ENCODE results near the gene CELF5.
"Not testable (repeated sequence)": the region's sequence is repeated elsewhere in the genome, so short reads cannot be mapped to it uniquely, and the experiment has no call there.

Gene CELF5

DNA sequence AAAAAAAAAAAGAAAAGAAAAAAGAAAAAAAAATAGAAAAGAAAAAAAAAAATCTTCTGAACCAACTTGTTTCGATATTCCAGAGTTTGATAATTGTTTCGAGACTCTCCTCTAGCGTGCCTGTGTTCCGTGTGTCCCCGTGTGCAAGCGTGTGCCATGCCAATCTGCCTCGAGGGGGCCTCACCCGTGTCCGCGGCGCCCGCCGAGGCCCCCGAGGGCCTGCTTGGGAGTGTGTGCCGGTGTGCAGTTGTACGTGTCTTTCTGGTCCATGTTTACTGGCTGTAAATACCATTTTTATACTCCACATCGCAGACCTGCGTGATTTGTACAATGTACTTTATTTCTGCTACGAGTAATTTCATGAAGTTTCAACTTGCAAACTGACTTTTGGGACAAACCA, 72.0 kb downstream of the CELF5 start:
- no peak for DNase-seq

DNA sequence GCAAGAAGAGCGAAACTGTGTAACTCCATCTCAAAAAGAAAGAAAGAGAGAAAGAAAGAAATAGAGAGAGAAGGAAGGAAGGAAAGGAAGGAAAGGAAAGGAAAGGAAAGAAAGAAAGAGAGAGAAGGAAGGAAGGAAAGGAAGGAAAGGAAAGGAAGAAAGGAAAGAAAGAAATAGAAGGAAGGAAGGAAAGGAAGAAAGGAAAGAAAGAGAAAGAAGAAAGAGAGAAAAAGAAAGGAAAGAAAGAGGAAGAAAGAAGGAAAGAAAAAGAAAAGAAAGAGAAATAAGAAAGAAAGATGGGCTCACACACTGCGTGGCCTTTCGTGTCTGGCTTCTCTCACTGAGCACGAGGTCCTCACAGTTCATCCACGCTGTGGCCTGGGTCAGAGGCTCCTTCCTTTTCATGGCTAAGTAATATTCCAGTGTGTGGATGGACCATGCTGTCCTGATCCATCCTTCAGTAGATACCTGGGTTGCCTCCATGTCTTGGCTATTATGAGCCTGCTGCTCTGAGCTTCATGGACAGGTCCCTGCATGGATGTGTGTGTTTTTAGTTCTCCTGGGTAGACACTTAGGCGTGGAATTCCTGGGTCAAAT, 74.5 kb downstream of the CELF5 start:
- DNase-seq: no peak

DNA sequence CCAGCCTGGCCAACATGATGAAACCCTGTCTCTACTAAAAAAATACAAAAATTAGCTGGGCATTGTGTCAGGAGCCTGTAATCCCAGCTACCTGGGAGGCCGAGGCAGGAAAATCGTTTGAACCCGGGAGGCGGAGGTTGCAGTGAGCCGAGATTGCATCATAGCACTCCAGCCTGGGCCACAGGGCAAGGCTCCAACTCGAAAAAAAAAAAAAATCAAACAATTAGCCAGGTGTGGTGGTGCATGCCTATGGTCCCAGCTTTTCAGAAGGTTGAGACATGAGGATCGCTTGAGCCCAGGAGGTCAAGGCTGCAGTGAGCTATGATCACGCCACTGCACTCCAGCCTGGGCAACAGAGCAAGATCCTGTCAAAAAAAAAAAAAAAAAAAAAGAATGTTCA, 76.1 kb downstream of the CELF5 start:
- not testable (repeated sequence) for DNase-seq

DNA sequence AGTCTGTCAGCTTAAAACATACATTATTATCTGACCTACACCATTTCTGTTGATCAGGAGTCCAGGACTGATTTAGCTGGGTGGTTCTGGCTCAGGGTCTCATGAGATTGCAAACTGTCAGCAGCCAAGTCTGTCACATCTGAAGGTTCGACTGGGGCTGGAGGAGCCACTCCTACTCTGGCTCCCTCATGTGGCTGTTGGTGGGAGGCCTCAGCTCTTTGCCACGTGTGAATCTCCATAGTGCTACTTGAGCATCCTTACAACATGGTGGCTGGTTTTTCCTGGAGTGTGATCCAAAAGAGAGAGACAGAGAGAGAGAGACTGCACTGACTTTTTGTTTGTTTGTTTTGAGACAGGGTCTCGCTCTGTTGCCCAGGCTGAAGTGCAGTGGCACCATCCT, 78.3 kb downstream of the CELF5 start:
- DNase-seq: no peak

DNA sequence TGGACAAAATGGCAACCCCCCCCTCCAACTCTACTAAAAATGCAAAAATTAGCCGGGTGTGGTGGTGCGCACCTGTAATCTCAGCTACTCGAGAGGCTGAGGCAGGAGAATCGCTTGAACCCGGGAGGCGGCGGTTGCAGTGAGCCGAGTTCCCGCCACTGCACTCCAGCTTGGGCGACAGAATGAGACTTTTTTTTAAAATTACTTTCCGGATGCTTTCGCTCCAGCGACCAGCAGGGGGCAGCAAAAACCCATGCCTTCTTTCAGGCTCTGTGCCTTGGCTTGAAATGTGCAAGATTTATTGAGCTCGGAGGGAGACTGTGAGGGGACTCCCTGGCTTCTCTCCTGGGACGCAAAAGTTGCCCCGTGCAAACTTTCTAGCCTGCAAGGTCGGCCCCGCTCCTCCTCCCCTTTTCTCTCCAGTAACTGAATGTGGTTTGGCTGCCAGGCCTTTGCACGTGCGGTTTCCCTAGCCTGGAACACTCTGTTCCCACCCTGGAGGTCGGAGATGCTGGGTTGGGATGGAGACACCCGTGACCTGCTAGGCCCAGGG, 80.5 kb downstream of the CELF5 start:
- DNase-seq: no peak

DNA sequence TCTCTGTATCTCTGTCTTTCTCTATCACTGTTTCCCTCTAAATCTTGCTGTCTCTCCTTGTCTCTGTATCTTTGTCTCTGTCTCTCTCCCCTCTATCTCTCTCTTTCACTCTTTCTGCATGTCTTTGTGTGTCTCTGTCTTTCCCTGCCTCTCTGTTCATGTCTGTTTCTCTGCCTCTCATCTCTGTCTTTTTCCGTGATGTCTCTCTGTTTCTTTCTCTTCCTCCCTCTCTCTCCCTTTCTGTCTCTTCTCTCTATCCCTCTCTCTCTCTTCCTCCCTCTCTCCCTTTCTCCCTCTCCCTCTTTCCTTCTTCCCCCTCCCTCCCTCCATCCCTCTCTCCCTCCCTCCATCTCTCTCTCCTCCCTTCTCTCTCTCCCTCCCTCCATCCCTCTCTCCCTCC, 85.3 kb downstream of the CELF5 start:
- no peak for DNase-seq

DNA sequence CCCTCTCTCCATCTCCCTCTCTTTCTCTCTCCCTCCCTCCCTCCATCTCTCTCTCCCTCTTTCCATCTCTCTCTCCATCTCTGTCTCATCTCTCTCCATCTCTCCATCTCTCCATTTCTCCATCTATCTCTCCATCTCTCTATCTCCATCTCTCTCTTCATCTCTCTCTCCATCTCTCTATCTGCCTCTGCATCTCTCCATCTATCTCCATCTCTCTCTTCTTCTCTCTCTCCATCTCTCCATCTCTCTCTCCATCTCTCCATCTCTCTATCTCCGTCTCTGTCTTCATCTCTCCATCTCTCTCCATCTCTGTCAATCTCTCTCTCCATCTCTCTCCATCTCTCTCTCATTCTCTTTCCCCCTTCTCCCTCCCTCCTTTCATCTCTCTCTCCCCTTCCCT, 85.8 kb downstream of the CELF5 start:
- no peak for DNase-seq

DNA sequence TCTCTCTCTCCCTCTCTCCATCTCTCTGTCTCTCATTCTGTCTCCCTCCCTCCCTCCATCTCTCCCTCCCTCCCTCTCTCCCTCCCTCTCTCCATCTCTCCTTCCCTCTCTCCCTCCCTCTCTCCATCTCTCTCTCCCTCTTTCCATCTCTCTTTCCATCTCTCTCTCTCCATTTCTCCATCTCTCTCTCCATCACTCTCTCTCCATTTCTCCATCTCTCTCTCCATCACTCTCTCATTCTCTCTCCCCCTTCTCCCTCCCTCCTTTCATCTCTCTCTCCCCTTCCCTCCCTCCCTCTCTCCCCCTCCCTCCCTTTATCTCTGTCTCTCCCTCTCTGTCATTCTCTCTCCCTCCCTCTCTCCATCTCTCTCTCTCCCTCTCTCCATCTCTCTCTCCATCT, 86.2 kb downstream of the CELF5 start:
- DNase-seq: no peak

DNA sequence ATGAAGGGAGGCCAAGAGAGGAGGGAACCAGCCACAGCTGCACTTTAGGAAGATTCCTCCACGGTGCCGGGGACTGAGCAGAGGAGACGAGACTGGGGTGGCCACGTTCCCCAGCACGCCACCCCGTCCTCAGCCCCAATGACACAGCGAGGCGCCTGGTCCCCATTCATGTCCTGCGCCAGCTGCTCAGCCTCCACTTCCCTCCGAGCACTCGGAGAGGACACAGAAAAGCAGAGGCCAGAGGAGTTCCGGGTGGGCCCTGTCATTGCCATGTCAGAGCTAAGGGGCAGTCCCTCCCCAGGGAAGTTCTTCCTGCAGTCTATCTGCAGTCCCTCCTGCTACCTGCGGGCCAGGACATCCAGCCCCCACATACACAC, 88.7 kb downstream of the CELF5 start:
- DNase-seq: no peak

DNA sequence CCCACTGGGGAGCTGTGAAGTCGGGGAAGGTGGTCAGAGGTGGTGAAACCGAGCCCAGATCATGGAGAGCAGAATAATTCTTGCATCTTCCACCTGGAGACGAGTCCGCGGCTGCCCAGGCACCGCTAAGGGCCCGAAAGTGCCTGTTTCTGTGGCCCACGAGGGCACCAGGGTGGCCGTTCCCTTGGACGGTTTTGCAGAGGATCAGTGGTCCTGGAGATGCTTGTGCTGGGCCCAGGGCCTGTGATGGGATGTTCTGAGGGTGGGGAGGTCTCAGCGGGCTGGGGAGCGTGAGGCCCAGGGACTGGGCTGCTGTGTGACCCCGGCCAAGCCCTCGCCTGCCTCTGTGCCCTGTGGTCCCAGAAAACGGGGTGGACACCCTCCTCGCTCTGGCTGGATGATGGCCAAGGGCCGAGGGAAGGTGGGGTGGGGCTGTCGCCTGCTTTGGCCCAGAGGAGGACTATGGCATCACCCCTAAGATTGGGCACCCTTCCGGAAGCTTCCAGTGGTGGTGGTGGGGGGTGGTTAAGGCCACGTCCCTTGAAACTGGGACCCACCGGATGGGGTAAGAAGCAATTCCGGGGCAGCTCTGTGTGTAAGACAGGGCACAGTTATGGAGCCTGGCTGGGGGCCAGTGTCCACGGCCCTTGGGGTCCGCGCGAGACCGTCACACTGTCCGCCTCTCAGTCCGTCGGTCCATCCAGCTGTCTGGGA, 90.7 kb downstream of the CELF5 start:
- no peak for DNase-seq

DNA sequence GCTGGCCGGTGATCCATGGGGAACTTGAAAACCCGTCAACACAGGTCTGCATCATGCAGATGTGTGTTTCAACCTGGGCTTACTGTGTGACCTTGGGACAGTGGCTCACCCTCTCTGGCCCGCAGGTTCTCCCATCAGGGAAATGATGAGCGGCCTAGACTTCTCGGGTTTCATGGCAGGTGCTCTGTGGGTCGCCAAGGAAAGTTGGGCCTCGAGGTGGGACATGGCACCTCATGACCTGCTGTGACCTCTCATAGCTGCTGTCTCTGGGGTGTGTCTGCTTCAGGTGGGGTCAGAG, 91.2 kb downstream of the CELF5 start:
- DNase-seq: no peak

DNA sequence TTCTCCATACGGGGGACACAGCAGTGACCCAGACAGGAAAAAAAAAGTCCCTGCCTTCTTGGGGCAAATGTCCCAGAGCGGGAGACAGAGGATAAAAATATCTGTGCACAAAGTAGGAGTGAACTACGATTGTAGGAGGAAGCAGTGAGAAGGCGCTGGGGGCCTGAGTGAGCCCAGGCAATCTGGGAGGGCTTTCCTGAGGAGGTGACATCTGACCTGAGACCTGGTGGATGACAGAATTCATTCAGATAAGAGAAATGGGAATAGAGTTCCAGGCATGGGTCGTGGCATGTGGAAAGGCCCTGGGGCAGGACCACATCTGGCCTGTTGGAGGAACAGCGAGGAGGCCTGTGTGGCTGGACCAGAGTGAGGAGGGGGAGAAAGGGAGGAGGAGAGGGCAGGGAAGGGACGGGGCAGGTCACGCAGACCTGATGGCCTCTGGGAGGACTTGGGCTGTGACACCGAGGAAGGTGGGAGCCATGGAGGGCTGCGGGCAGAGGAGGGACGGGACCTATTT, 91.7 kb downstream of the CELF5 start:
- no peak for DNase-seq

DNA sequence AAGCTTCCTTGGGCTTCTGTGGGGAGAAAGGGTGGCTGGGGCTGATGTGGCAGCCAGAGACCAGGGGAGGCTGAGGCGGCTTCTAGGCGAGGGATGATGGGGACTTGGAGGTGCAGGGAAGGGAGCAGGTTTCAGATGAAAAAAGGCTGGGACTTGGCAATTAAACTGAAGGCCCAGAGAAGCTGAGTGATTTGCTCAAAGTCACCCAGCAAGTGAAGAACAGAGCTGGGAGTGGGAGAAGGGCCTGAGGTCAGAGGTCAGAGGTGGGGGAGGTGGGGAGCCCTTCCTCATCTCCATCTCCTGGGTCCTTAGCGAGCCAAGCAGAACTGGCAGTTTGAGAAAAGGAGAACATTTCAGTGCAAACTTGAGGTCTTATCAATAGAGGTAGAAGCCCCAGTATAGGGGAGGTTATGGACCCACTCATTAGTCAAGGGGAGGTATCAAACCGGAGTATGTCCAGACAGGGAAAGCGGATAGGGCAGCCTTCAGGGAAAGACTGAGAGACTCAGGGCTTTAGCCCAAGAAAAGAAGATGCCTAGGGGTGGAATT, 92.3 kb downstream of the CELF5 start:
- DNase-seq: no peak

DNA sequence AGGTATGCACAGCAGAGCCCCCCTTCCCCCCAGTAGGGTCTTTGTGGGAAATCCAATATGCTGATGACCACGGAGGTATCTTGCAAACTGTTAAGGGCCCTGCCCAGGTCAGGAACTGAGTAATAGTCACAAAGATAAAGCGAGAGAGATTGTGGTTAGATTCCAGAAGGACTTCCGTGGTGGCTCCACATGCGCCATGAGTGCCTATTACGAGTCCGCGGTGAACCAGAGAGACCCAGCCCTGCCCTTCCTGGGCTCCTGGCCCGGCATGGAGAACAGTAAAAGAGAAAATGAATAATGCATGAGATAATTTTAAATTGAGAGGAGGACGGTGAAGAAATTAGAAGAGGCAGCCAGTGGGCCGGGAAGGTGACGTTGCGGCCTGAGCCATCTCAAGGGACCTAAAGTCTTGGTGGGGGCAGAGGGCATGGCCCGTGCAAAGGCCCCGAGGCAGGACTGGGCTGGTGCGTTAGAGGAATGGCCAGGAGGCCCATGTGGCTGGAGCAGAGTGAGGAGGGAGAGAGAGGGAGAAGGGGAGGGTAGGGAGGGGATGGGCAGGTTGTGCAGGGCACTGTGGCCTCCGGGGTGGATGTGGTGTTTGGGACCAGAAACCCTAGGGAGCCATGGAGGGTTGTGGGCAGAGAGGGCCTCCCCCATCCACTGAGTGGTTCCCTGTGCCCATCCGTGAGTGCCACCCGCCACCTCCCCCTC, 95.3 kb downstream of the CELF5 start:
- DNase-seq: no peak

DNA sequence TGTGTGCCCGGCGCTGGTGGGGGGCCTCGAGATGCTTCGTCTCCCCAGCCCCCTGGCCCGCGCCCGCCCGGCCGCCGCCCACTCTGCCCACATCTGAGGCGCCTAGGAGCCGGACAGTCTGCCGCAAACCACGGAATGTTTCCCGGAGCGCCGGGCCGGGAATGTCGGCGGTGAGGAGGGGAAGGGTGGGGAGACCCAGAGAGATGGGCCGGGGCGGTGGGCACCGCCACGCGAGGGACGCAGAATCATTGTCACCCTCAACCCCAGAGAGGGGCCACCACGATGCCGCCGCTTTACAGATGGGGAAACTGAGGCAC, 95.9 kb downstream of the CELF5 start:
- DNase-seq: no peak

DNA sequence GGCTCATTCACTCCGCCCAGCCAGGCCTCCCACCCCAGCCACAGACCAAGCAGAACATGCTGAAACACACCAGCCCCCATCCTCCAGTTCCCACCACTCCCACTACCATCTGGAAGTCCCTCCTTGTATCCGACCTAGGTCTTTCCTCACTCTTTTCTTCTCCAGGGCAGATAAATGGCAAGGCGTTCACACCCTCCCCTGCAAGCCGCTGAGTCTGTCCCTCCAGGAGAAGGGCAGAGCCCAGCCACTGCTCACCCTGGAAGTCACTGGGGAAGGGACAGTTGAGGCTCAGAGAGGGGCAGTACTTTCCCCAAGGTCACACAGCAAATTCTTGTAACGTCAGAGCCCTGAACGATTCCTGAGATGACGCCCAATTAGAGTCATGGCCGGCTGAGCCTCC, 96.4 kb downstream of the CELF5 start:
- no peak for DNase-seq

DNA sequence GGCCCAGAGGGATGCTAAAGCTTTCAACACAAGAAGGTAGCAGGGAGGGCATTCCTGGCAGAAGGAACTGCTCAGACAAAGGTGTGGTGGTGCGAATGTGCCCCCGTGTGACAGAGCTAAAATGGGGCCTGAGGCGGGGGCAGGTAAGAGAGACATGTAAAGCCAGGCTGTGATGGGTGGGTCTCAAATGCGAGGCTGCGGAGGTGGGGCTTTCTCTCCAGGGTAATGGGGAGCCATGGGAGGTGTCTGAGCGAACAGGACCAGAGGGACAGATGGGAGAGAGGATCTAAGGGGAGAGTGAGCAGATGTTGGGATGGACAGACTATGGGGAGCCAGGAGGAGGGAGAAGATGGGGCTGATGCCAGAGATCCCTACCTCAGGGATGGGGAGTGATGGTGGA, 97.2 kb downstream of the CELF5 start:
- DNase-seq: no peak

DNA sequence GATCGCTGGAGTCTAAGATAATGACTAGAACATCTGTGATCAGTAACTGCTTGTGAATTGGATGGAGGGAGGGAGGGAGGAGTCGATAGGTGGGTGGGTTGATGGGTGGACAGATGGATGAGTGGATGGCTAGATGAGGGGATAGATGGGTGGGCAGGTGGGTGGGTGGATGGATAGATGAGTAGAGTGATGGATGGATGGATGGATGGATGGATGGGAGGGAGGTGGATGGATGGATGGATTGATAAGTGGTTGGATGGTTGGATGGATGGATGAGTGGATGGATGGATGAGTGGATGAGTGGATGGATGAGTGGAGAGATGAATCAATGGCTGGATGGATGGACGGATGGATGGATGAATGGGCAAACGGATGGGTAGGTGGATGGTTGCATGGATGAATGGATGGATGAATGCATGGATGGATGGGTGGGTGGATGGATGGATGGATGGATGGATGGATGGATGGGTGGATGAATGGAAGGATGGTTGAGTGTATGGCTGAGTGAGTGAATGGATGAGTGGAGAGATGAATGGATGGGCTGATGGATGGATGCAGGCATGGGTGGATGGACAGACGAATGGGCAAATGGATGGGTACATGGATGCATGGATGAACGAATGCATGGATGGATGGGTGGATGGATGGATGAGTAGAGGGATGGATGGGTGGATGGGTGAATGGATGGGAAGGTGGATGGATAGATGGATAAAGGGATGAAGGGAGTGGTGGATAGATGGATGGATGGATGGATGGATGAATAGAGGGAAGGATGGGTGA, 97.9 kb downstream of the CELF5 start:
- no peak for DNase-seq

DNA sequence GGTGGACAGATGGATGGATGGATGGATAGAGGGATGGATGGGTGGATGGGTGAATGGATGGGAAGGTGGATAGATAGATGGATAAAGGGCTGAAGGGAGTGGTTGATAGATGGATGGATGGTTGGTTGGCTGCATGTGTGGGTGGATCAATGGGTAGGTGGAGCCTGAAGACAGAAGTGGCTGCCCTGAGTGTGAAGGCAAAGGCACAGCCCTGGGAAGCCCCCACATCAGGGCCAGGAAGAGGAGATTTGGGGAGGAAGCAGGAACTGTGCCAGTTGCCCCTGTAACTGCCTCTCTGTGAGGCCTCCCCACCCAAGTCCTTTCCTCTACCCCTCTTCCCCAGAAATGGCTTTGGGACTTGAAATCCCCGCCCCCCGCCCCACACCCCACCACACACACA, 98.6 kb downstream of the CELF5 start:
- DNase-seq: no peak

DNA sequence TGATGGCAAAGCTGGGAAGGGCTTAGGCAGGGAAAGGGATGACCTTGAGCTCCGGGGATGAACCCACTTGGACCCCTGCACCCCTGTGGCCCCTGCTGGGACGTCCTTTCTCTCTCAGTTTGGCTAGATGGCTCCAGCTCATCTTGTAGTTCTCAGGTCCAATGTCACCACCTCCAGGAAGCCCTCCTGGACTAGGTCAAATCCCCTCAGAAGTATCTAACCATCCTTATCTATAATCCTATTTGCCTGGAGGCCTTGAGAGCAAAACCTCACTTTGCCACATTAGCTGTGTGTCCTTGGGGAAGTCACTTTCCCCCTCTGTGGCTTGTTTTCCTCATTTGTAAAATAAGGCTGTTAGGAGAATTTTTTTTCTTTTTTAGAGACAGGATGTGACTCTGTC, 99.2 kb downstream of the CELF5 start:
- no peak for DNase-seq

DNA sequence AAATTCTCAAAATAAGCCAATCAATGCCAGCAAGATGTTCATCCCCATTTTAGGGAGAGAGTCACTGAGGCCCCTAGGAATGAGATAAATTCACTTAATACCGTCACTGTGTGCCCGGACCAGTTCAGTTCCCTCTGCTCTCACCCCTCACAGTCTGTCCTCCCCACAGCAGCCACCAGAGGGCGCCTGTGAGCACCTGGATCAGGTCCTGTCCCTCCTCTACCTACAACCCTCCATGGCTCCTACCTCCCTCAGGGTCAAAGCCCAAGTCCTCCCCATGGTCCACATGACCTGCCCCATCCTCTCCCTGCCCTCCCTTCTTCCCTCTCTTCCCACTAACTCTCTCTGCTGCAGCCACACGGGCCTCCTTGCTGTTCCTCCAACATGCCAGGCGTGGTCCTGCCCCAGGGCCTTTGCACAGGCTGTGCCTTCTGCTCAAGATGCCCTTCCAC, 100.0 kb downstream of the CELF5 start:
- DNase-seq: no peak

DNA sequence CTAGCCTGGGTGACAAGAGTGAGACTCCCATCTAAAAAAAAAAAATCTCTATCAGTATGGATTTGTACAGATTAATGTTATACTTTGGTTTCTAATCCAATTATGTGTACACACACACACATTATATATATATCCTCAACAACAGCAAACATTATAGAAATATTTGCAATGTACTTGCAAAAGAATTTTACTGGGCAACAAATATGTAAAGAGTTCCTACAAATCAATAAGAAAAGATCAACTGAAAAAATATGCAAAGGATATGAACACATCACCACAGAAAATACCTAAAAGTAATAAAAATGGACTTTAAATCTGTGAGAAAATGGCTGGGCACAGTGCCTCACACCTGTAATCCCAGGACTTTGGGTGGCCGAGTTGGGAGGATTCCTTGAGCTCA, 101.0 kb downstream of the CELF5 start:
- DNase-seq: no peak

DNA sequence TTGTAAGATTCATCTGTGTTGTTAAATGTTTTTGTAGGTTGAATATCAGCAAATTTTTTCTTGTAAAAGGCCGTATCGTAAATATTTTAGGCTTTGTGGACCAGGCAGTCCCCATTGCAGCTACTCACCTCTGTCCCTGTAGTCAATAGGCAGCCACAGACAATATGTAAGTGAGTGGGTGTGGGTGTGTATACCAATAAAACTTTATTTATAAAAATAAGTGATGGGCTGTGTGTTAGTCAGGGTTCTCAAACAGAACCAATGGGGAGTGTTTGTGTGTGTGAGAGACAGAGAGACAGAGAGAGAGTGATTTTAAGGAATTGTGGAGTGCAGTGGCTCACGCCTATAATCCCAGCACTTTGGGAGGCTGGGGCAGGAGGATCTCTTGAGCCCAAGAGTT, 104.3 kb downstream of the CELF5 start:
- DNase-seq: no peak

Data from cortex of kidney (tissue), 1 donor.